Esophagus muscularis mucosa (tissue), 4 donors: ENCODE results near the gene ZNF580.

Source experiments
- EP300 ChIP-seq: sonication (generic); formaldehyde crosslinking; IDR thresholded peaks from one replicate; pipeline ENCODE4 v1.6.1; 2017; ENCODE audit warnings: antibody characterized with exemption
- POLR2A ChIP-seq: fragments of 450-650 bp; IDR thresholded peaks from one replicate; pipeline ENCODE4 v1.6.1; 2017; ENCODE audit warnings: antibody characterized with exemption, moderate library complexity, mild to moderate bottlenecking, low read depth
- POLR2AphosphoS5 ChIP-seq, 2 donors: sonication (generic); formaldehyde crosslinking; IDR thresholded peaks; one replicate each; pipeline ENCODE4 v1.6.1; 2017; ENCODE audit warnings: antibody characterized with exemption in 2 of 2
- TF ChIP-seq, protein P1 (sequence below), 3 experiments: fragments of 200-600 bp in 2 of 3; fragments of 450-650 bp in 1 of 3; sonication (generic) in 2 of 3; IDR thresholded peaks; one replicate each; pipeline ENCODE4 v1.5.1; 2017 to 2019; ENCODE audit warnings: antibody characterized with exemption in 3 of 3, mild to moderate bottlenecking in 2 of 3, moderate library complexity in 1 of 3

DNA sequence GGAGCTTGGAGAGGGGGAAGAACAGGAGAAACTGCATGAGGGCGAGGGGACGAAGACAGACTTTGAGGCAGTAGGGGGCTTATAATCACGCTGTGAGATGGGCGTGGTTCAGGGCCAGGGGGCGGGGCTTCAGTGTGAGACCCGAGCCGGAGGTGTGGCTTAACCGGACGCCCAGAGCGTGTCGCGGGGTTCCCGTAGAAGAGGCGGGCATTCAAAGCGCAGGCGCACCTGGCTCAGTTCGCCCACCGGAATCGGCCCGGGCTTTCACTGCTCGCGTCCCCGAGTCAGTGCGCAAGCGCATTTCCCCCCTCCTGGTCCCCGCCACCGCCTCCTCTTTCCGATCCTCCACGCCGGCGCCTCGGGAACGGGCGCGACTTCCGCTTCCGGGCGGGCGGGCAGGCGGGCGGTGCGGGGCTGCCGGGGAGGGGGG is 35.6 kb upstream of the ZNF580 start:
- TF ChIP-seq, protein P1, sequence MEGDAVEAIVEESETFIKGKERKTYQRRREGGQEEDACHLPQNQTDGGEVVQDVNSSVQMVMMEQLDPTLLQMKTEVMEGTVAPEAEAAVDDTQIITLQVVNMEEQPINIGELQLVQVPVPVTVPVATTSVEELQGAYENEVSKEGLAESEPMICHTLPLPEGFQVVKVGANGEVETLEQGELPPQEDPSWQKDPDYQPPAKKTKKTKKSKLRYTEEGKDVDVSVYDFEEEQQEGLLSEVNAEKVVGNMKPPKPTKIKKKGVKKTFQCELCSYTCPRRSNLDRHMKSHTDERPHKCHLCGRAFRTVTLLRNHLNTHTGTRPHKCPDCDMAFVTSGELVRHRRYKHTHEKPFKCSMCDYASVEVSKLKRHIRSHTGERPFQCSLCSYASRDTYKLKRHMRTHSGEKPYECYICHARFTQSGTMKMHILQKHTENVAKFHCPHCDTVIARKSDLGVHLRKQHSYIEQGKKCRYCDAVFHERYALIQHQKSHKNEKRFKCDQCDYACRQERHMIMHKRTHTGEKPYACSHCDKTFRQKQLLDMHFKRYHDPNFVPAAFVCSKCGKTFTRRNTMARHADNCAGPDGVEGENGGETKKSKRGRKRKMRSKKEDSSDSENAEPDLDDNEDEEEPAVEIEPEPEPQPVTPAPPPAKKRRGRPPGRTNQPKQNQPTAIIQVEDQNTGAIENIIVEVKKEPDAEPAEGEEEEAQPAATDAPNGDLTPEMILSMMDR (IDR thresholded peaks at IDR 0.05), result no peak
- TF ChIP-seq POLR2AphosphoS5 (IDR thresholded peaks at IDR 0.05), result peak; percentile 57 to 82
- no peak for TF ChIP-seq EP300
- no peak for TF ChIP-seq POLR2A
